Liver (tissue), 9 donors: Measurements from ENCODE around the gene EPN3. TPM values are rescaled to one million over a fixed set of nuclear protein-coding genes. Genes with fewer than 3 reads are reported as not detected.

Experiments
- DNase-seq: peaks from one replicate; pipeline ENCODE4 v3.0.0-alpha.2; 2017; ENCODE audit warnings: low spot score
- H3K27ac ChIP-seq, 2 donors: one replicate each; pipeline ENCODE4 v1.7.0; 2013; ENCODE audit warnings: inconsistent platforms in 2 of 2, low read length in 2 of 2, control low read depth in 1 of 2, low read depth in 1 of 2, mild to moderate bottlenecking in 1 of 2
- H3K27me3 ChIP-seq, 4 donors: one replicate each; pipeline versions ENCODE4 v1.6.1 to v1.7.0; 2013; ENCODE audit warnings: low read length in 3 of 4, inconsistent platforms in 1 of 4, mild to moderate bottlenecking in 1 of 4, moderate library complexity in 1 of 4; ENCODE audit not compliant: control insufficient read depth in 4 of 4, insufficient read depth in 4 of 4
- H3K36me3 ChIP-seq, 4 donors: one replicate each; pipeline versions ENCODE4 v1.6.1 to v1.7.0; 2013; ENCODE audit warnings: low read length in 3 of 4, mild to moderate bottlenecking in 3 of 4, low read depth in 1 of 4, moderate library complexity in 1 of 4; ENCODE audit not compliant: control insufficient read depth in 4 of 4, insufficient read depth in 3 of 4
- H3K4me1 ChIP-seq, 4 donors: one replicate each; pipeline versions ENCODE4 v1.6.1 to v1.7.0; 2013; ENCODE audit warnings: low read length in 3 of 4, mild to moderate bottlenecking in 3 of 4, moderate library complexity in 1 of 4; ENCODE audit not compliant: control insufficient read depth in 4 of 4, insufficient read depth in 4 of 4
- H3K4me3 ChIP-seq, 3 donors: one replicate each; pipeline versions ENCODE4 v1.6.1 to v1.7.0; 2013; ENCODE audit warnings: low read length in 3 of 3, control low read depth in 1 of 3, low read depth in 1 of 3, mild to moderate bottlenecking in 1 of 3
- H3K9ac ChIP-seq, 2 donors: one replicate each; pipeline ENCODE4 v1.7.0; 2013; ENCODE audit warnings: low read length in 2 of 2, mild to moderate bottlenecking in 2 of 2, moderate library complexity in 2 of 2, control low read depth in 1 of 2, low read depth in 1 of 2
- H3K9me3 ChIP-seq, 4 donors: one replicate each; pipeline versions ENCODE4 v1.6.1 to v1.7.0; 2013; ENCODE audit warnings: low read length in 3 of 4; ENCODE audit not compliant: control insufficient read depth in 4 of 4
- FOXA1 ChIP-seq: IDR thresholded peaks from 2 replicates; pipeline ENCODE4 v1.6.1; 2016; ENCODE audit warnings: antibody characterized with exemption
- FOXA2 ChIP-seq: IDR thresholded peaks from 2 replicates; pipeline ENCODE4 v1.6.1; 2016; ENCODE audit warnings: antibody characterized with exemption
- GABPA ChIP-seq, 2 donors: IDR thresholded peaks in 1 of 2; conservative IDR thresholded peaks in 1 of 2; 2 replicates each; pipeline ENCODE4 v1.6.1; 2016; ENCODE audit warnings: antibody characterized with exemption in 2 of 2, mild to moderate bottlenecking in 1 of 2, moderate library complexity in 1 of 2
- HNF4G ChIP-seq: IDR thresholded peaks from 2 replicates; pipeline ENCODE4 v1.6.1; 2016; ENCODE audit warnings: antibody characterized with exemption
- JUND ChIP-seq, 2 donors: IDR thresholded peaks; 2 replicates each; pipeline ENCODE4 v1.6.1; 2016; ENCODE audit warnings: antibody characterized with exemption in 2 of 2
- RAD21 ChIP-seq, 2 donors: IDR thresholded peaks; 2 replicates each; pipeline ENCODE4 v1.6.1; 2016; ENCODE audit warnings: antibody characterized with exemption in 2 of 2, mild to moderate bottlenecking in 2 of 2
- TAF1 ChIP-seq: conservative IDR thresholded peaks from 2 replicates; pipeline ENCODE4 v1.6.1; 2016; ENCODE audit warnings: antibody characterized with exemption, mild to moderate bottlenecking
- YY1 ChIP-seq: IDR thresholded peaks from 2 replicates; pipeline ENCODE4 v1.6.1; 2016; ENCODE audit warnings: antibody characterized with exemption, mild to moderate bottlenecking
- WGBS: extraction: QIAGEN DNeasy Blood & Tissue Kit; methylation state at CpG from one replicate; pipeline ENCODE4 v1.1.7; 2013; 5-methylcytosine and 5-hydroxymethylcytosine counted together
- polyA plus RNA-seq, 2 donors: library from polyadenylated mRNA; stranded (reverse) in 1 of 2; unstranded in 1 of 2; fragments of 200-250 nt in 1 of 2; fragments of >200 nt in 1 of 2; fragmentation: Nextera tagmentation in 1 of 2; extraction: Ambion mirVana in 1 of 2; gene quantifications; one replicate each; pipeline versions ENCODE4 v1.2.1 to v1.2.3, GENCODE V29; 2013 to 2015
- total RNA-seq, 2 donors: library from RNA; depleted of rRNA; stranded (reverse); fragments of >200 nt; gene quantifications; one replicate each; pipeline ENCODE4 v1.2.3, GENCODE V29; 2014
- TF ChIP-seq, protein P1 (sequence below): fragments of 150-350 bp; IDR thresholded peaks from 2 replicates; pipeline ENCODE4 v1.5.1; 2017; ENCODE audit warnings: improper control_type of control experiment, low read depth, low read length; ENCODE audit not compliant: missing input control
- TF ChIP-seq, protein P2 (sequence below): IDR thresholded peaks from 2 replicates; pipeline ENCODE4 v1.6.1; 2016; ENCODE audit warnings: antibody characterized with exemption, mild to moderate bottlenecking
- TF ChIP-seq, protein P3 (sequence below): IDR thresholded peaks from 2 replicates; pipeline ENCODE4 v1.6.1; 2016; ENCODE audit warnings: antibody characterized with exemption
- TF ChIP-seq, protein P4 (sequence below): IDR thresholded peaks from 2 replicates; pipeline ENCODE4 v1.6.1; 2016; ENCODE audit warnings: antibody characterized with exemption
- donor health status: healthy.
- donor health status: healthy.
- donor health status: healthy.
- donor health status: healthy.
- donor health status: healthy.

EPN3 gene
- total and polyA plus RNA-seq, 4 donors: 0.06 to 0.51 (median 0.33) TPM; not detected in 1

DNA sequence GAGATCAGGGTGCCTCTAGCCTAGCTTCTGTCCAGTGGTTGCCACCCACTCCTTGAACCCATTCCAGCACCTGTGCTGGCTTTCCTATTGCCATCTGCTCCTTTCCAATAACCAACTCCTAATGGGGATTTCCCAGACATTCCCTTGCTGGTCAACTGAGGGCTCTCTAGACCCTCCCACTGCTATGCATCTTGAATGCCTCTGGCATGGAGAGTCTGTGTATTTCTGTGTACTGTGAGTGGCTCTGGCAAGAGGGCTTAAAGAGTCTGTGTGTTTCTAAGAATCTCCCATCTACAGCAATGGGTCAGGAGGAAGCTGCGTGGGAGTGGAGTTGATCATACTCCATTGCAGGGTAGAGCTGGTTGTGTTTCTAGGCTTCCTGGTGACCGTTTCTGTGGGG lies 11.0 kb upstream of the EPN3 start (continued):
- TF ChIP-seq, protein P1, sequence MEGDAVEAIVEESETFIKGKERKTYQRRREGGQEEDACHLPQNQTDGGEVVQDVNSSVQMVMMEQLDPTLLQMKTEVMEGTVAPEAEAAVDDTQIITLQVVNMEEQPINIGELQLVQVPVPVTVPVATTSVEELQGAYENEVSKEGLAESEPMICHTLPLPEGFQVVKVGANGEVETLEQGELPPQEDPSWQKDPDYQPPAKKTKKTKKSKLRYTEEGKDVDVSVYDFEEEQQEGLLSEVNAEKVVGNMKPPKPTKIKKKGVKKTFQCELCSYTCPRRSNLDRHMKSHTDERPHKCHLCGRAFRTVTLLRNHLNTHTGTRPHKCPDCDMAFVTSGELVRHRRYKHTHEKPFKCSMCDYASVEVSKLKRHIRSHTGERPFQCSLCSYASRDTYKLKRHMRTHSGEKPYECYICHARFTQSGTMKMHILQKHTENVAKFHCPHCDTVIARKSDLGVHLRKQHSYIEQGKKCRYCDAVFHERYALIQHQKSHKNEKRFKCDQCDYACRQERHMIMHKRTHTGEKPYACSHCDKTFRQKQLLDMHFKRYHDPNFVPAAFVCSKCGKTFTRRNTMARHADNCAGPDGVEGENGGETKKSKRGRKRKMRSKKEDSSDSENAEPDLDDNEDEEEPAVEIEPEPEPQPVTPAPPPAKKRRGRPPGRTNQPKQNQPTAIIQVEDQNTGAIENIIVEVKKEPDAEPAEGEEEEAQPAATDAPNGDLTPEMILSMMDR: no peak

DNA sequence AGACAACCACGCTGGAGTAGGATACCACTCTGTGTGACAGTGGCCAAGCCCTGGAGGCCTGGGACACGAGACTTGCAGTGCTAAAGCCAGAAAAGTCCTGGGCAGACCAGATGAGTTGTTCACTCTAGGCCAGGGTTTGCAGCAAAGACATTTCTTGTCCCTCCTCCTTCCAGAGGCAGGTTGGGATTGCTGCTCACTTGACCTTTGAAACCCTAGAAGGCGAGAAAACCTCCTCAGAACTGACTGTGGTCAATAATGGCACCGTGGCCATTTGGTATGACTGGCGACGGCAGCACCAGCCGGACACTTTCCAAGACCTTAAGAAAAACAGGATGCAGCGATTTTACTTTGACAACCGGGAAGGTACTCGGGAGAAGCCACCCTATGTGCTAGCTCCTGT lies 9.8 kb upstream of the EPN3 start:
- H3K4me3 ChIP-seq: no peak overlapping the region
- WGBS: 96% methylated on average over 10 of the region's 10 CpGs
- TF ChIP-seq, protein P2, sequence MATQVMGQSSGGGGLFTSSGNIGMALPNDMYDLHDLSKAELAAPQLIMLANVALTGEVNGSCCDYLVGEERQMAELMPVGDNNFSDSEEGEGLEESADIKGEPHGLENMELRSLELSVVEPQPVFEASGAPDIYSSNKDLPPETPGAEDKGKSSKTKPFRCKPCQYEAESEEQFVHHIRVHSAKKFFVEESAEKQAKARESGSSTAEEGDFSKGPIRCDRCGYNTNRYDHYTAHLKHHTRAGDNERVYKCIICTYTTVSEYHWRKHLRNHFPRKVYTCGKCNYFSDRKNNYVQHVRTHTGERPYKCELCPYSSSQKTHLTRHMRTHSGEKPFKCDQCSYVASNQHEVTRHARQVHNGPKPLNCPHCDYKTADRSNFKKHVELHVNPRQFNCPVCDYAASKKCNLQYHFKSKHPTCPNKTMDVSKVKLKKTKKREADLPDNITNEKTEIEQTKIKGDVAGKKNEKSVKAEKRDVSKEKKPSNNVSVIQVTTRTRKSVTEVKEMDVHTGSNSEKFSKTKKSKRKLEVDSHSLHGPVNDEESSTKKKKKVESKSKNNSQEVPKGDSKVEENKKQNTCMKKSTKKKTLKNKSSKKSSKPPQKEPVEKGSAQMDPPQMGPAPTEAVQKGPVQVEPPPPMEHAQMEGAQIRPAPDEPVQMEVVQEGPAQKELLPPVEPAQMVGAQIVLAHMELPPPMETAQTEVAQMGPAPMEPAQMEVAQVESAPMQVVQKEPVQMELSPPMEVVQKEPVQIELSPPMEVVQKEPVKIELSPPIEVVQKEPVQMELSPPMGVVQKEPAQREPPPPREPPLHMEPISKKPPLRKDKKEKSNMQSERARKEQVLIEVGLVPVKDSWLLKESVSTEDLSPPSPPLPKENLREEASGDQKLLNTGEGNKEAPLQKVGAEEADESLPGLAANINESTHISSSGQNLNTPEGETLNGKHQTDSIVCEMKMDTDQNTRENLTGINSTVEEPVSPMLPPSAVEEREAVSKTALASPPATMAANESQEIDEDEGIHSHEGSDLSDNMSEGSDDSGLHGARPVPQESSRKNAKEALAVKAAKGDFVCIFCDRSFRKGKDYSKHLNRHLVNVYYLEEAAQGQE: no peak
- TF ChIP-seq, protein P3, sequence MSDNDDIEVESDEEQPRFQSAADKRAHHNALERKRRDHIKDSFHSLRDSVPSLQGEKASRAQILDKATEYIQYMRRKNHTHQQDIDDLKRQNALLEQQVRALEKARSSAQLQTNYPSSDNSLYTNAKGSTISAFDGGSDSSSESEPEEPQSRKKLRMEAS: no peak
- TF ChIP-seq YY1 (no peak), TAF1 (no peak), HNF4G (no peak), FOXA2 (no peak), GABPA (IDR thresholded peaks at IDR 0.05 in 1 of 2, conservative IDR thresholded peaks at IDR 0.05 in 1 of 2) (no peak), FOXA1 (no peak)
- TF ChIP-seq, protein P1: no peak
- no peaks in the 10 kb centered on the region for H3K4me1 ChIP-seq
- no peak for DNase-seq
- no peak overlapping the region for H3K9ac ChIP-seq
- no peaks in the 10 kb centered on the region for H3K9me3 ChIP-seq
- H3K36me3 ChIP-seq: no peaks in the 10 kb centered on the region
- H3K27ac ChIP-seq: no peak overlapping the region
- H3K27me3 ChIP-seq: no peaks in the 10 kb centered on the region

DNA sequence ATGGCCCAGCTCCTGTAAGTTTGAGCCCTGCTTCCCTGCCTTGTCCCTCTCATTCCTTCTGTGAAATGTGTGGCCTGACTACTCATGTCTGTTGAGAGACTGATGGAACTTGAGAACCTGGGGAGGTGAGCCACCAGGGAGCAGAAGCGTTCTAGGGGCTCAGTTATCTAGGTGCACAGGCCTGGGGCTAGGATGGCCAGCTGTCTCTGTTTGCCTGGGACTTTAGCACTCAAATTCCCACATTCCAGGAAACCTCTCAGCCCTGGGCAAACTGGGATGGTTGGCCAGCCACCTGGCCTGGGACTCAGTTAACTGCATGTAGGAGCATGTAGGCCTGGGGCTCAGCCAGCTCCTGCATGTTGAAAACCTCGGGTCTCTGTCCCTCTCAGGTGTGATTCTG lies 9.3 kb upstream of the EPN3 start:
- 82% methylated on average over 2 of the region's 2 CpGs for WGBS
- H3K4me3 ChIP-seq: no peak overlapping the region
- no peaks in the 10 kb centered on the region for H3K36me3 ChIP-seq
- H3K27me3 ChIP-seq: no peaks in the 10 kb centered on the region
- no peaks in the 10 kb centered on the region for H3K9me3 ChIP-seq
- H3K9ac ChIP-seq: no peak overlapping the region
- no peak for DNase-seq
- no peak overlapping the region for H3K27ac ChIP-seq
- no peaks in the 10 kb centered on the region for H3K4me1 ChIP-seq
- no peak for TF ChIP-seq FOXA2
- no peak for TF ChIP-seq YY1
- no peak for TF ChIP-seq TAF1
- TF ChIP-seq, protein P2: no peak
- TF ChIP-seq HNF4G: no peak
- TF ChIP-seq, protein P1: no peak
- TF ChIP-seq, protein P4, sequence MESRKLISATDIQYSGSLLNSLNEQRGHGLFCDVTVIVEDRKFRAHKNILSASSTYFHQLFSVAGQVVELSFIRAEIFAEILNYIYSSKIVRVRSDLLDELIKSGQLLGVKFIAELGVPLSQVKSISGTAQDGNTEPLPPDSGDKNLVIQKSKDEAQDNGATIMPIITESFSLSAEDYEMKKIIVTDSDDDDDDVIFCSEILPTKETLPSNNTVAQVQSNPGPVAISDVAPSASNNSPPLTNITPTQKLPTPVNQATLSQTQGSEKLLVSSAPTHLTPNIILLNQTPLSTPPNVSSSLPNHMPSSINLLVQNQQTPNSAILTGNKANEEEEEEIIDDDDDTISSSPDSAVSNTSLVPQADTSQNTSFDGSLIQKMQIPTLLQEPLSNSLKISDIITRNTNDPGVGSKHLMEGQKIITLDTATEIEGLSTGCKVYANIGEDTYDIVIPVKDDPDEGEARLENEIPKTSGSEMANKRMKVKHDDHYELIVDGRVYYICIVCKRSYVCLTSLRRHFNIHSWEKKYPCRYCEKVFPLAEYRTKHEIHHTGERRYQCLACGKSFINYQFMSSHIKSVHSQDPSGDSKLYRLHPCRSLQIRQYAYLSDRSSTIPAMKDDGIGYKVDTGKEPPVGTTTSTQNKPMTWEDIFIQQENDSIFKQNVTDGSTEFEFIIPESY: no peak
- no peak for TF ChIP-seq RAD21 (IDR thresholded peaks at IDR 0.05)
- TF ChIP-seq JUND (IDR thresholded peaks at IDR 0.05): no peak
- no peak for TF ChIP-seq FOXA1
